HCT116 (cell line): ENCODE data around the gene RAB3C. TPM values are rescaled to one million over a fixed set of nuclear protein-coding genes. Genes with fewer than 3 reads are reported as not detected.

ENCODE experiments used
- ATAC-seq: fragments of 200-7000 bp; cut with Tn5 transposase; 2 replicates; pipeline ENCODE4 v1.9.1; 2020; ENCODE audit warnings: mild to moderate bottlenecking, moderate library complexity
- BruUV-seq: library from RNA; stranded (reverse); fragments of 400-500 nt; replicated peaks from 2 replicates; lab custom pipeline; 2021; lab: Mats Ljungman, UMichigan
- CTCF ChIA-PET: fragments of 300-600 bp; sonication (Branson Sonifier 250); formaldehyde crosslinking; loops from one replicate; lab custom pipeline; 2021; ENCODE audit warnings: antibody characterized with exemption; lab: Charles Lee
- POLR2A ChIA-PET: fragments of 300-600, 350-600 bp; sonication (Branson Sonifier 250); formaldehyde crosslinking; loops from one replicate; lab custom pipeline; 2021; ENCODE audit warnings: antibody characterized with exemption; lab: Charles Lee
- RAD21 ChIA-PET, 2 experiments: fragments of 300-600 bp; sonication (Branson Sonifier 250); formaldehyde crosslinking; loops; one replicate each; lab custom pipeline; 2023; ENCODE audit warnings: low total read pairs in 2 of 2; ENCODE audit not compliant: uncharacterized antibody in 2 of 2, unreplicated experiment in 2 of 2, low non-redundant PET in 1 of 2; lab: Charles Lee
- DNase-seq: peaks from one replicate; pipeline ENCODE4 v3.0.0-alpha.2; 2010; ENCODE audit warnings: low read depth, low spot score
- H2AFZ ChIP-seq: fragments of 200-600 bp; shearing (Covaris generic), sonication (generic); 2 replicates; pipeline ENCODE4 v1.6.1; 2017; ENCODE audit warnings: low read depth, mixed run types, mixed read lengths, antibody characterized with exemption, low read length; ENCODE audit not compliant: poor library complexity, severe bottlenecking
- H3K27ac ChIP-seq: 2 replicates; pipeline ENCODE4 v1.5.1; 2012; ENCODE audit warnings: low read depth, low read length
- H3K27me3 ChIP-seq: fragments of 200-600 bp; sonication (generic); 2 replicates; pipeline ENCODE4 v1.6.1; 2016; ENCODE audit warnings: mixed run types, low read length, mixed read lengths; ENCODE audit not compliant: insufficient read depth
- H3K36me3 ChIP-seq, 2 experiments: fragments of 200-500 bp in 1 of 2; fragments of 200-600 bp in 1 of 2; sonication (Bioruptor generic) in 1 of 2; sonication (generic) in 1 of 2; 2 replicates each; pipeline versions ENCODE4 v1.5.1 to v1.6.1; 2014 to 2016; ENCODE audit warnings: low read length in 2 of 2, inconsistent platforms in 1 of 2, mixed read lengths in 1 of 2, mixed run types in 1 of 2; ENCODE audit not compliant: insufficient read depth in 2 of 2, control insufficient read depth in 1 of 2
- H3K4me1 ChIP-seq, 2 experiments: fragments of 200-600 bp in 1 of 2; sonication (generic) in 1 of 2; 2 replicates each; pipeline versions ENCODE4 v1.5.1 to v1.6.1; 2012 to 2017; ENCODE audit warnings: low read length in 2 of 2, inconsistent platforms in 1 of 2, mild to moderate bottlenecking in 1 of 2, mixed read lengths in 1 of 2, mixed run types in 1 of 2, moderate library complexity in 1 of 2; ENCODE audit not compliant: insufficient read depth in 2 of 2, control insufficient read depth in 1 of 2
- H3K4me2 ChIP-seq: fragments of 200-600 bp; sonication (generic); 2 replicates; pipeline ENCODE4 v1.6.1; 2017; ENCODE audit warnings: mixed run types, low read length, mixed read lengths
- H3K4me3 ChIP-seq, 2 experiments: fragments of 200-600 bp in 1 of 2; sonication (generic) in 1 of 2; replicated peaks in 1 of 2; 2 replicates each; pipeline ENCODE4 v1.5.1; 2011 to 2016; ENCODE audit warnings: low read length in 2 of 2, control low read depth in 1 of 2, low read depth in 1 of 2, mild to moderate bottlenecking in 1 of 2, mixed read lengths in 1 of 2, mixed run types in 1 of 2
- H3K79me2 ChIP-seq: fragments of 200-600 bp; sonication (generic); 2 replicates; pipeline ENCODE4 v1.6.1; 2017; ENCODE audit warnings: mild to moderate bottlenecking, mixed run types, low read length, moderate library complexity, mixed read lengths; ENCODE audit not compliant: insufficient read depth
- H3K9ac ChIP-seq: fragments of 200-600 bp; sonication (generic); 2 replicates; pipeline ENCODE4 v1.6.1; 2016; ENCODE audit warnings: low read length, mixed read lengths
- H3K9me2 ChIP-seq: fragments of 200-600 bp; sonication (generic), shearing (Covaris generic); 2 replicates; pipeline ENCODE4 v1.6.1; 2017; ENCODE audit warnings: mixed run types, mild to moderate bottlenecking, moderate library complexity; ENCODE audit not compliant: insufficient read depth
- H3K9me3 ChIP-seq, 2 experiments: fragments of 200-500 bp in 1 of 2; fragments of 200-600 bp in 1 of 2; sonication (Bioruptor generic) in 1 of 2; sonication (generic) in 1 of 2; 2 replicates each; pipeline ENCODE4 v1.6.1; 2014 to 2017; ENCODE audit warnings: low read length in 2 of 2, mixed read lengths in 2 of 2, inconsistent platforms in 1 of 2, low read depth in 1 of 2, mild to moderate bottlenecking in 1 of 2, mixed run types in 1 of 2, moderate library complexity in 1 of 2; ENCODE audit not compliant: control insufficient read depth in 1 of 2, insufficient read depth in 1 of 2
- H4K20me1 ChIP-seq: fragments of 200-600 bp; sonication (generic), shearing (Covaris generic); 2 replicates; pipeline ENCODE4 v1.6.1; 2017; ENCODE audit warnings: mixed run types, mild to moderate bottlenecking, moderate library complexity; ENCODE audit not compliant: insufficient read depth
- ELF1 ChIP-seq: IDR thresholded peaks from 2 replicates; pipeline ENCODE4 v1.6.1; 2012; ENCODE audit warnings: low read depth, borderline replicate concordance
- EZH2 ChIP-seq: fragments of 200-600 bp; sonication (generic); IDR thresholded peaks from 2 replicates; pipeline ENCODE4 v1.6.1; 2017; ENCODE audit warnings: antibody characterized with exemption, mixed run types
- EZH2phosphoT487 ChIP-seq: fragments of 200-600 bp; IDR thresholded peaks from 2 replicates; pipeline ENCODE4 v1.6.1; 2018; ENCODE audit warnings: antibody characterized with exemption, borderline replicate concordance
- JUND ChIP-seq: IDR thresholded peaks from 2 replicates; pipeline ENCODE4 v1.6.1; 2012
- POLR2AphosphoS5 ChIP-seq: IDR thresholded peaks from 2 replicates; pipeline ENCODE4 v1.6.1; 2011; ENCODE audit warnings: mild to moderate bottlenecking, low read depth, low read length, moderate library complexity
- RAD21 ChIP-seq: IDR thresholded peaks from 2 replicates; pipeline ENCODE4 v1.6.1; 2012; ENCODE audit warnings: low read depth, mild to moderate bottlenecking
- SIN3A ChIP-seq: IDR thresholded peaks from 2 replicates; pipeline ENCODE4 v1.6.1; 2012; ENCODE audit warnings: low read depth
- SP1 ChIP-seq: IDR thresholded peaks from 2 replicates; pipeline ENCODE4 v1.6.1; 2012; ENCODE audit warnings: low read depth
- SRF ChIP-seq: IDR thresholded peaks from 2 replicates; pipeline ENCODE4 v1.6.1; 2012; ENCODE audit warnings: low read depth
- TCF7L2 ChIP-seq: IDR thresholded peaks from 2 replicates; pipeline ENCODE4 v1.7.0; 2011; ENCODE audit warnings: borderline replicate concordance, inconsistent platforms; ENCODE audit not compliant: insufficient read depth, insufficient read length; ENCODE audit errors: extremely low read depth
- ZBTB33 ChIP-seq: IDR thresholded peaks from 2 replicates; pipeline ENCODE4 v1.6.1; 2011; ENCODE audit warnings: mild to moderate bottlenecking, low read length, moderate library complexity; ENCODE audit not compliant: insufficient replicate concordance; ENCODE audit errors: extremely low read depth
- ZFX ChIP-seq: fragments of 450-650 bp; IDR thresholded peaks from 2 replicates; pipeline ENCODE4 v1.6.1; 2017
- intact Hi-C: fragments of 100-400 bp; cut with micrococcal nuclease; formaldehyde crosslinking; loops from 2 replicates; pipeline ENCODE4 v1.10.0; 2022
- total RNA-seq: library from RNA; stranded (reverse); gene quantifications from one replicate; pipeline ENCODE4 v1.2.1, GENCODE V29; 2021; ENCODE audit not compliant: unreplicated experiment
- TF ChIP-seq, protein P1 (sequence below), 3 experiments: fragments of 200-600 bp in 1 of 3; sonication (generic) in 1 of 3; IDR thresholded peaks in 2 of 3; conservative IDR thresholded peaks in 1 of 3; 2 replicates each; pipeline ENCODE4 v1.5.1; 2012 to 2017; ENCODE audit warnings: low read depth in 2 of 3, low read length in 2 of 3, antibody characterized with exemption in 1 of 3, borderline replicate concordance in 1 of 3, control low read depth in 1 of 3, mild to moderate bottlenecking in 1 of 3, mixed read lengths in 1 of 3, mixed run types in 1 of 3, moderate library complexity in 1 of 3; ENCODE audit not compliant: insufficient read depth in 1 of 3
- TF ChIP-seq, protein P2 (sequence below): IDR thresholded peaks from 2 replicates; pipeline ENCODE4 v1.6.1; 2012

RAB3C gene
- total RNA-seq, 1 experiment from 2014 or later: not detected

DNA sequence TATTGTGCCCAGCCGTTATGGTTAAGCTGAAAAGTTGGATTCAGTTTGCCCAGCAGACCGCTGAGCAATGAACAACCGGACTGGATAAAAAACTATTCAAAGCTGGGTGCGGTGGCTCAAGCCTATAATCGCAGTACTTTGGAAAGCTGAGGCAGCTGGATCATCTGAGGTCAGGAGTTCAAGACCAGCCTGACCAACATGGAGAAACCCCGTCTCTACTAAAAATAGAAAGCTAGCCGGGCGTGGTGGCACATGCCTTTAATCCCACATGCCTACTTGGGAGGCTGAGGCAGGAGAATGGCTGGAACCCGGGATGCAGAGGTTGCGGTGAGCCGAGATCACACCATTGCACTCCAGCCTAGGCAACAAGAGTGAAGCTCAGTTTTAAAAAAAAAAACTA is 318.4 kb downstream of the RAB3C start:
- H3K36me3 ChIP-seq: no peaks in the 10 kb centered on the region
- H3K9me3 ChIP-seq: no peaks in the 10 kb centered on the region
- no peak overlapping the region for H3K4me3 ChIP-seq
- BruUV-seq: no TSS peak
- ATAC-seq (no peak), DNase-seq (no peak)
- H3K9me2 ChIP-seq: no peaks in the 10 kb centered on the region
- ChIA-PET POLR2A (no interaction called here), CTCF (interaction anchor here (0.7 to 1.1 kb wide), 2 partner anchors 15 to 27 kb away, joined by 3 read pairs; no protein-coding TSS in a partner anchor), RAD21 (no interaction called here)
- no peak overlapping the region for H3K4me2 ChIP-seq
- TF ChIP-seq RAD21 (no peak), ZBTB33 (no peak), ZFX (no peak), TCF7L2 (no peak), SRF (no peak), SIN3A (no peak), EZH2 (no peak), SP1 (no peak), ELF1 (no peak), EZH2phosphoT487 (no peak), JUND (no peak), POLR2AphosphoS5 (no peak)
- TF ChIP-seq, protein P1, sequence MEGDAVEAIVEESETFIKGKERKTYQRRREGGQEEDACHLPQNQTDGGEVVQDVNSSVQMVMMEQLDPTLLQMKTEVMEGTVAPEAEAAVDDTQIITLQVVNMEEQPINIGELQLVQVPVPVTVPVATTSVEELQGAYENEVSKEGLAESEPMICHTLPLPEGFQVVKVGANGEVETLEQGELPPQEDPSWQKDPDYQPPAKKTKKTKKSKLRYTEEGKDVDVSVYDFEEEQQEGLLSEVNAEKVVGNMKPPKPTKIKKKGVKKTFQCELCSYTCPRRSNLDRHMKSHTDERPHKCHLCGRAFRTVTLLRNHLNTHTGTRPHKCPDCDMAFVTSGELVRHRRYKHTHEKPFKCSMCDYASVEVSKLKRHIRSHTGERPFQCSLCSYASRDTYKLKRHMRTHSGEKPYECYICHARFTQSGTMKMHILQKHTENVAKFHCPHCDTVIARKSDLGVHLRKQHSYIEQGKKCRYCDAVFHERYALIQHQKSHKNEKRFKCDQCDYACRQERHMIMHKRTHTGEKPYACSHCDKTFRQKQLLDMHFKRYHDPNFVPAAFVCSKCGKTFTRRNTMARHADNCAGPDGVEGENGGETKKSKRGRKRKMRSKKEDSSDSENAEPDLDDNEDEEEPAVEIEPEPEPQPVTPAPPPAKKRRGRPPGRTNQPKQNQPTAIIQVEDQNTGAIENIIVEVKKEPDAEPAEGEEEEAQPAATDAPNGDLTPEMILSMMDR (IDR thresholded peaks at IDR 0.05 in 2 of 3, conservative IDR thresholded peaks at IDR 0.05 in 1 of 3; ENCODE audit: borderline replicate concordance in 1 of 3, insufficient read depth in 1 of 3, low read depth in 2 of 3, low read length in 2 of 3): no peak
- TF ChIP-seq, protein P2, sequence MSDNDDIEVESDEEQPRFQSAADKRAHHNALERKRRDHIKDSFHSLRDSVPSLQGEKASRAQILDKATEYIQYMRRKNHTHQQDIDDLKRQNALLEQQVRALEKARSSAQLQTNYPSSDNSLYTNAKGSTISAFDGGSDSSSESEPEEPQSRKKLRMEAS: no peak
- no peaks in the 10 kb centered on the region for H3K27me3 ChIP-seq
- H2AFZ ChIP-seq: no peak overlapping the region
- no peaks in the 10 kb centered on the region for H4K20me1 ChIP-seq
- no peaks in the 10 kb centered on the region for H3K4me1 ChIP-seq
- H3K9ac ChIP-seq: no peak overlapping the region
- H3K27ac ChIP-seq: no peak overlapping the region
- no peaks in the 10 kb centered on the region for H3K79me2 ChIP-seq
- intact Hi-C loops: no loop called here
